HCT116 (cell line): ENCODE results near the gene HSD3B7. TPM values are rescaled to one million over a fixed set of nuclear protein-coding genes. Genes with fewer than 3 reads are reported as not detected.
A peak's percentile ranks its signal among the peaks of the same experiment; 100 is the strongest.

Experiments
- ATAC-seq: fragments of 200-7000 bp; cut with Tn5 transposase; 2 replicates; pipeline ENCODE4 v1.9.1; 2020; ENCODE audit warnings: mild to moderate bottlenecking, moderate library complexity
- BruUV-seq: library from RNA; stranded (reverse); fragments of 400-500 nt; replicated peaks from 2 replicates; lab custom pipeline; 2021; lab: Mats Ljungman, UMichigan
- CTCF ChIA-PET: fragments of 300-600 bp; sonication (Branson Sonifier 250); formaldehyde crosslinking; loops from one replicate; lab custom pipeline; 2021; ENCODE audit warnings: antibody characterized with exemption; lab: Charles Lee
- POLR2A ChIA-PET: fragments of 300-600, 350-600 bp; sonication (Branson Sonifier 250); formaldehyde crosslinking; loops from one replicate; lab custom pipeline; 2021; ENCODE audit warnings: antibody characterized with exemption; lab: Charles Lee
- RAD21 ChIA-PET, 2 experiments: fragments of 300-600 bp; sonication (Branson Sonifier 250); formaldehyde crosslinking; loops; one replicate each; lab custom pipeline; 2023; ENCODE audit warnings: low total read pairs in 2 of 2; ENCODE audit not compliant: uncharacterized antibody in 2 of 2, unreplicated experiment in 2 of 2, low non-redundant PET in 1 of 2; lab: Charles Lee
- DNase-seq: peaks from one replicate; pipeline ENCODE4 v3.0.0-alpha.2; 2010; ENCODE audit warnings: low read depth, low spot score
- H2AFZ ChIP-seq: fragments of 200-600 bp; shearing (Covaris generic), sonication (generic); 2 replicates; pipeline ENCODE4 v1.6.1; 2017; ENCODE audit warnings: low read depth, mixed run types, mixed read lengths, antibody characterized with exemption, low read length; ENCODE audit not compliant: poor library complexity, severe bottlenecking
- H3K27ac ChIP-seq: 2 replicates; pipeline ENCODE4 v1.5.1; 2012; ENCODE audit warnings: low read depth, low read length
- H3K27me3 ChIP-seq: fragments of 200-600 bp; sonication (generic); 2 replicates; pipeline ENCODE4 v1.6.1; 2016; ENCODE audit warnings: mixed run types, low read length, mixed read lengths; ENCODE audit not compliant: insufficient read depth
- H3K36me3 ChIP-seq, 2 experiments: fragments of 200-500 bp in 1 of 2; fragments of 200-600 bp in 1 of 2; sonication (Bioruptor generic) in 1 of 2; sonication (generic) in 1 of 2; 2 replicates each; pipeline versions ENCODE4 v1.5.1 to v1.6.1; 2014 to 2016; ENCODE audit warnings: low read length in 2 of 2, inconsistent platforms in 1 of 2, mixed read lengths in 1 of 2, mixed run types in 1 of 2; ENCODE audit not compliant: insufficient read depth in 2 of 2, control insufficient read depth in 1 of 2
- H3K4me1 ChIP-seq, 2 experiments: fragments of 200-600 bp in 1 of 2; sonication (generic) in 1 of 2; 2 replicates each; pipeline versions ENCODE4 v1.5.1 to v1.6.1; 2012 to 2017; ENCODE audit warnings: low read length in 2 of 2, inconsistent platforms in 1 of 2, mild to moderate bottlenecking in 1 of 2, mixed read lengths in 1 of 2, mixed run types in 1 of 2, moderate library complexity in 1 of 2; ENCODE audit not compliant: insufficient read depth in 2 of 2, control insufficient read depth in 1 of 2
- H3K4me2 ChIP-seq: fragments of 200-600 bp; sonication (generic); 2 replicates; pipeline ENCODE4 v1.6.1; 2017; ENCODE audit warnings: mixed run types, low read length, mixed read lengths
- H3K4me3 ChIP-seq, 2 experiments: fragments of 200-600 bp in 1 of 2; sonication (generic) in 1 of 2; replicated peaks in 1 of 2; 2 replicates each; pipeline ENCODE4 v1.5.1; 2011 to 2016; ENCODE audit warnings: low read length in 2 of 2, control low read depth in 1 of 2, low read depth in 1 of 2, mild to moderate bottlenecking in 1 of 2, mixed read lengths in 1 of 2, mixed run types in 1 of 2
- H3K79me2 ChIP-seq: fragments of 200-600 bp; sonication (generic); 2 replicates; pipeline ENCODE4 v1.6.1; 2017; ENCODE audit warnings: mild to moderate bottlenecking, mixed run types, low read length, moderate library complexity, mixed read lengths; ENCODE audit not compliant: insufficient read depth
- H3K9ac ChIP-seq: fragments of 200-600 bp; sonication (generic); 2 replicates; pipeline ENCODE4 v1.6.1; 2016; ENCODE audit warnings: low read length, mixed read lengths
- H3K9me2 ChIP-seq: fragments of 200-600 bp; sonication (generic), shearing (Covaris generic); 2 replicates; pipeline ENCODE4 v1.6.1; 2017; ENCODE audit warnings: mixed run types, mild to moderate bottlenecking, moderate library complexity; ENCODE audit not compliant: insufficient read depth
- H3K9me3 ChIP-seq, 2 experiments: fragments of 200-500 bp in 1 of 2; fragments of 200-600 bp in 1 of 2; sonication (Bioruptor generic) in 1 of 2; sonication (generic) in 1 of 2; 2 replicates each; pipeline ENCODE4 v1.6.1; 2014 to 2017; ENCODE audit warnings: low read length in 2 of 2, mixed read lengths in 2 of 2, inconsistent platforms in 1 of 2, low read depth in 1 of 2, mild to moderate bottlenecking in 1 of 2, mixed run types in 1 of 2, moderate library complexity in 1 of 2; ENCODE audit not compliant: control insufficient read depth in 1 of 2, insufficient read depth in 1 of 2
- H4K20me1 ChIP-seq: fragments of 200-600 bp; sonication (generic), shearing (Covaris generic); 2 replicates; pipeline ENCODE4 v1.6.1; 2017; ENCODE audit warnings: mixed run types, mild to moderate bottlenecking, moderate library complexity; ENCODE audit not compliant: insufficient read depth
- ATF3 ChIP-seq: IDR thresholded peaks from 2 replicates; pipeline ENCODE4 v1.6.1; 2012
- CBX3 ChIP-seq: IDR thresholded peaks from 2 replicates; pipeline ENCODE4 v1.6.1; 2012; ENCODE audit warnings: low read depth
- CEBPB ChIP-seq: IDR thresholded peaks from 2 replicates; pipeline ENCODE4 v1.6.1; 2012; ENCODE audit warnings: low read depth
- EGR1 ChIP-seq: IDR thresholded peaks from 2 replicates; pipeline ENCODE4 v1.6.1; 2012; ENCODE audit warnings: low read depth
- ELF1 ChIP-seq: IDR thresholded peaks from 2 replicates; pipeline ENCODE4 v1.6.1; 2012; ENCODE audit warnings: low read depth, borderline replicate concordance
- EZH2phosphoT487 ChIP-seq: fragments of 200-600 bp; IDR thresholded peaks from 2 replicates; pipeline ENCODE4 v1.6.1; 2018; ENCODE audit warnings: antibody characterized with exemption, borderline replicate concordance
- FOSL1 ChIP-seq: IDR thresholded peaks from 2 replicates; pipeline ENCODE4 v1.6.1; 2012; ENCODE audit warnings: low read depth
- MAX ChIP-seq: IDR thresholded peaks from 2 replicates; pipeline ENCODE4 v1.6.1; 2012
- POLR2A ChIP-seq: IDR thresholded peaks from 2 replicates; pipeline ENCODE4 v1.7.0; 2011; ENCODE audit warnings: borderline replicate concordance; ENCODE audit not compliant: insufficient read depth, insufficient read length; ENCODE audit errors: extremely low read depth
- RAD21 ChIP-seq: IDR thresholded peaks from 2 replicates; pipeline ENCODE4 v1.6.1; 2012; ENCODE audit warnings: low read depth, mild to moderate bottlenecking
- REST ChIP-seq: IDR thresholded peaks from 2 replicates; pipeline ENCODE4 v1.6.1; 2012; ENCODE audit warnings: low read depth
- SIN3A ChIP-seq: IDR thresholded peaks from 2 replicates; pipeline ENCODE4 v1.6.1; 2012; ENCODE audit warnings: low read depth
- SP1 ChIP-seq: IDR thresholded peaks from 2 replicates; pipeline ENCODE4 v1.6.1; 2012; ENCODE audit warnings: low read depth
- SRF ChIP-seq: IDR thresholded peaks from 2 replicates; pipeline ENCODE4 v1.6.1; 2012; ENCODE audit warnings: low read depth
- YY1 ChIP-seq: IDR thresholded peaks from 2 replicates; pipeline ENCODE4 v1.6.1; 2011; ENCODE audit warnings: low read length, low read depth, moderate library complexity, mild to moderate bottlenecking; ENCODE audit not compliant: insufficient replicate concordance; ENCODE audit errors: extremely low read depth
- ZFX ChIP-seq: fragments of 450-650 bp; IDR thresholded peaks from 2 replicates; pipeline ENCODE4 v1.6.1; 2017
- ZNF274 ChIP-seq: fragments of 200-500 bp; sonication (Bioruptor generic); IDR thresholded peaks from 2 replicates; pipeline ENCODE4 v1.6.1; 2014; ENCODE audit warnings: mild to moderate bottlenecking, low read depth, low read length, inconsistent platforms
- intact Hi-C: fragments of 100-400 bp; cut with micrococcal nuclease; formaldehyde crosslinking; loops from 2 replicates; pipeline ENCODE4 v1.10.0; 2022
- total RNA-seq: library from RNA; stranded (reverse); gene quantifications from one replicate; pipeline ENCODE4 v1.2.1, GENCODE V29; 2021; ENCODE audit not compliant: unreplicated experiment

HSD3B7 gene
- total RNA-seq, 1 experiment from 2014 or later = 8.6 TPM

- CTCF ChIA-PET = no interaction called here
- no peak for DNase-seq
- peaks cover 20% of the 10 kb centered on the region for H3K79me2 ChIP-seq
- no peaks in the 10 kb centered on the region for H3K9me3 ChIP-seq
- no peak overlapping the region for H3K4me2 ChIP-seq
- peaks cover 71 to 75% of the 10 kb centered on the region in 2 experiments for H3K36me3 ChIP-seq
- H3K27me3 ChIP-seq = no peaks in the 10 kb centered on the region
- no peak for ATAC-seq
- no peak overlapping the region for H3K9ac ChIP-seq
- no peaks in the 10 kb centered on the region for H4K20me1 ChIP-seq
- BruUV-seq = no TSS peak
- no peaks in the 10 kb centered on the region for H3K9me2 ChIP-seq
- H3K4me3 ChIP-seq = no peak overlapping the region
- TF ChIP-seq YY1 (no peak), EGR1 (no peak), FOSL1 (no peak), ELF1 (no peak), EZH2phosphoT487 (no peak)
- RAD21 ChIA-PET = no interaction called here
- no peak overlapping the region for H2AFZ ChIP-seq
- H3K4me1 ChIP-seq = peaks cover 4% of the 10 kb centered on the region in 2 experiments
- intact Hi-C loops = no loop called here
- no peak overlapping the region for H3K27ac ChIP-seq
- POLR2A ChIA-PET = no interaction called here
Observed at GRCh38 chr16:30963925-30964511, 21.0 kb upstream of the HSD3B7 start.

GRCh38 chr16:30964574-30965226 lies 20.3 kb upstream of the HSD3B7 start:
- DNase-seq = no peak
- RAD21 ChIA-PET = no interaction called here
- Histone ChIP-seq H3K79me2 (peaks cover 13% of the 10 kb centered on the region), H3K9ac (no peak overlapping the region), H3K27ac (no peak overlapping the region), H3K4me1 (no peaks in the 10 kb centered on the region), H4K20me1 (no peaks in the 10 kb centered on the region), H3K4me2 (no peak overlapping the region), H3K36me3 (peaks cover 64 to 69% of the 10 kb centered on the region in 2 experiments), H3K9me2 (no peaks in the 10 kb centered on the region), H2AFZ (no peak overlapping the region), H3K4me3 (no peak overlapping the region), H3K9me3 (no peaks in the 10 kb centered on the region), H3K27me3 (no peaks in the 10 kb centered on the region)
- TF ChIP-seq RAD21 = no peak
- no peak for TF ChIP-seq SRF
- no peak for TF ChIP-seq SP1
- no peak for TF ChIP-seq REST
- TF ChIP-seq SIN3A = no peak
- no peak for TF ChIP-seq EGR1
- no peak for TF ChIP-seq ATF3
- no peak for TF ChIP-seq CEBPB
- TF ChIP-seq YY1 = no peak
- TF ChIP-seq ZNF274 = no peak
- no peak for TF ChIP-seq FOSL1
- TF ChIP-seq POLR2A = no peak
- no peak for TF ChIP-seq CBX3
- TF ChIP-seq EZH2phosphoT487 = no peak
- TF ChIP-seq ZFX = no peak
- TF ChIP-seq MAX = no peak
- no TSS peak for BruUV-seq
- POLR2A ChIA-PET = no interaction called here
- 0 out of 2 replicates have a peak, but pooled peaks have one; percentile 27 for ATAC-seq
- CTCF ChIA-PET = no interaction called here
- intact Hi-C loops = no loop called here
